ENCODE data around the gene SRR.
"Not testable (repeated sequence)": the region's sequence is repeated elsewhere in the genome, so short reads cannot be mapped to it uniquely, and the experiment has no call there.

Gene SRR

DNA sequence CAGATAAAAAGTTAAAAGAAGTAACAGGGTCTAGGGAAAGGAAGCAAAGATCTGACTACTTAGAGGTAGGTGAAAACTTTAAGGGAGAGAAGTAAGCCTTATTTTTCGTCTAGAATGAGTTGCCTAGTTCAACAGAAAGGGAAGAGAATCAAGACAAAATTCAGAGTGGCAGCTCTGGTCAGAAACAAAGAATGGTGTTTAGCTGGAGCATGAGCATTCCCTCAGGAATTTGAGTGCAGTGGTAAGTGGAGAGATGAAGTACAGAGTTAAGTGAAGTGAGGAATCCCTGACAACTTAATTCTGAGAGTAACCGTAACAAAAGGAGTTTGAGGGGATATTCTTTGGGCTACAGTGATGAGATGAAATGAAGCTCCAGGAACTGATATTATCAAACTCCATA is 11.7 kb upstream of the SRR start:
- DNase-seq: peak; percentile 11

DNA sequence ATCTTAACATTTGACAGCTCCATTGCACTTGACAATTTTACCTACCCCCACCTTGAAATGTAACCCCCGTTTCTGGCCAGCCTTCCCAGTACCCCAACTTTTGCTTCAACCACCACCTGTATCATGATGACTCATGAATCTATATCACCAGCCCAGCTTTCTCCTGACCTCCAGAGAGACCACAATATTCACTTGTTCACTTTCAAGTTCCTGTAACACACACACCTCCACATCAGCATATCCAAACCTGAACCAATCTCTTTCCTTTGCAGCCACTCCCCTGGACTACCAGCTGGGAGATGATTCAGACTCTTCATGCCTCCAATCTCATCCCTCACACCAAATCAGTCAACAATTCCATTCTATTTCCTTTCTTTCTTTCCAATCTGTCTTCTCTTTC is 8.2 kb upstream of the SRR start:
- no peak for DNase-seq

DNA sequence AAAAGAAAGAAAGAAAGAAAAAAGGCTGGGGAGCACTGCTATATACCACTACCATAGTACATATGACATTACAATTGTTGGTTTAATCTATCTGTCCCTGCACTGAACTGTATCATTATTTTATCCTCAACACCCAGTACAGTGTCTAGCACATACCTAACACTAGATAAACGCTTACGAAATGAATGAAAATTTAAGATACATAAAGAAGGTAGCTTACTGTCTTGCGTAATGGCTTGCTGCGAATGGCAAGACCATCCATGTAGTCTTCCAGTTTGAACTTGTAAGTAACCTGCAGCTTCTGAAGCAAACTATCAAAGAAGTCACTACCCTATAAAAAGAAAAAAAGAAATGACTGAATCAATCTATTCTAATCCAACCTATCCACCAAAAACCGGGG is 6.7 kb upstream of the SRR start:
- no peak for DNase-seq

DNA sequence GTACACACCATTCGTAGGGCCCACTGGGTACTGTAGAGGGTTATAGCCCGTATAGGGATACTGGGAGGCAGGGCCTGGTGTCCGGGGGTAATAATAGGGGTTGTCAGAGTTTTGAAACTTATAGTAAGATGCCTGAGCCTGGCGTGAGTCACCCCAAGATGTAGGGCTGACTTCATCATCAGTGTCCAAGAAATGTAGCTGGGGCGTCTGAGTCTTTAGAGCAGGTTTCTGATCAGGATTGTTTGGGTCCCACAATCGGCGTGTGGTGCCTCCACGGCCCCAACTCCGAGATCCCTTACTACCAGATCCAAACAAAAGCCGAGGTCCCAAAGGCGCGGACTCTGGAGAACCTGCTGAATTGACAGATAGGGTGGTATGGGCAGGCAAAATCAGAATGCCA is 4.6 kb upstream of the SRR start:
- no peak for DNase-seq

DNA sequence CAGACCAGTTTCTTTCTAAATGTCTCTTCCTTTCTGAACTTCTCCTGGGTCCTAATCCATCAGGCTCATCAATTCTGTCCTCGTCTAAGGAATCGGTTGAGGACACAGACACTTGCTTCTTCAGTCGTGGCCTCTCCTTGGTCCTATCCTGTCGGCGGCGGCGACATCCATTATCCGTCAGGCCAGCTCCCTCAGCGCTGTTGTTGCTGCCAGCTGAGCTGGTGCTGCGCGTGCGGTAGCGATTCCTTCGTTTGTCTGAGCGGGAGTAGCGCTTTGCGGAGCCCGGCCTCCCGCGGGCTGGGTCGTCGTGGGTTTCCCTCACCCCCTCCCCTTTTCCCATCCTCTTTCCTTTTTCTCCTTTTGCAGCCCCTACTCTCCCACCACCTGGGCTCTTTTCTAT is 4.0 kb upstream of the SRR start:
- no peak for DNase-seq

DNA sequence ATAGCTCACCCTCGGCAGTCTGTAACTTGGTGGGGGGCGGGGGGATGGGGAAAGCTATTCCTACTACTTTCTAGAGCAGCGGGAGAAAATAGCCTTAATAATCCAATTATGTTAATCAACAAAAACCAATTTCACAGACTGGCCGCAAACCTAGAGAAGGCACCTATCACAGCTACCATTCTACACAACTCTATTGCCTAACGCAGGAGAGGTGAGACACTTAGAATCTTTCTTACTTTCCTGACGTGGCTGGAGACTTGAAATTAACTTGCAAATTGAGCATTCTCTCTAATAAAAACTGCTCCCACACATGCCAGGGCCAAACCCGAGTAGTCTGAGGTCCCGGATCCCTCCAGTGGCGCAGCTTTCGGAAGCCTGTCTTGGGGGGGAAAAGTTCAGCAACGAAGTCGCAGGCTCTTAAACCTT is 959 bp upstream of the SRR start:
- no peak for DNase-seq

DNA sequence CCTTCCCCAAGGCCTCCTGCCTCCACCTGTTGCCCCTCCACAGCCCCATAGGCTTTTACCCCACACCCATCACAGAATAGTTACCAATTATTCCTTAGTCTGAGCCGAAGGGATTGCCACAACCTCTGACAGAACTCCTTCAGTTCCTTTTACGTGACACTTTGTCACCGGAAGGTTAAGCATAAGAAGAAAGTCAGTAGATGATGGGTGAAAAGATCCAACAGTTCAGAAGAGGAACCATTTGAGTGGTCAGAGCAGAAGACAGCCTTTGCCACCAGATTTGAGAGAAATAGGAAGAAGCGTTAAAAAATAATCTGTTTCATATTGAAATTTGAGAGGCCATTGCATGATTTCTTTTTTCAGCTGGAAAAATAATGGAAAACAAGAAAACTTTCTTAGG is 1.2 kb downstream of the SRR start:
- no peak for DNase-seq

DNA sequence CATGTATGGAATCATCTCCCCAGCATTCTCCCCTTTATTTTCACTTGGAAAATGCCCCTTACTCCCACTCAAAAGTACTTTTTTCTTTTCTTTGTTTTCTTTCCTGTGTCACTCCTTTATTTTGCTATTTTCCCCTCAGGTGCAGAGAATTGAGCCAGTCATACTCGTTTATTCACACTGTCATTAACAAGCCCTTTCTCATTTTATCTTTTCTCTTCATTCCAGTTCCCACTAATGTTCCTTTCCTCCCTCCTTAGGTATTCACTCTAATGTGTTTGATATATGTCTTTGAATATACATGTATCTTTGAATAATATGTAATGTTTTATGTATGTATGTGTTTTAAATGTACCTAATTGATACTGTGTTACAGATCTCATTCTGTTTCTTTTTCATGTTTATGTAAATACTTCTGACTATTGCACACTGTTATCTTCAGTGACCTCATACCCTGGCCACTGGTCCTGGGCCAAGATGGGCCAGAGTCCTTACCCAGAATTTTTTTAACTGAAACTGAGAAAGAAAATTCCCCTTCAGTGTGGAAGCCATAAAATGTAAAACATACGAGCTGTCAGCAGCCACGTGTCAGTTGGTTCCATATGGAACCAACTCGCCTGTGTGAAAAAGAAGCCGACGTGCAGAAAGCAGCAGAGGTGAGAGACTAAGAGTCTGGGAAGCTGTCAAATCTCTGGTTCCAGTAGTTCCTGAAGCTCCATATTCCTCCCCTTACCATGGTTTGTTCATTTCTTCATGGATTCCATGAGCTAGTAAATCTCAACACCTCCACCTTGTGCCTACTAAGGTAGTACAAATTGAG is 5.8 kb downstream of the SRR start:
- DNase-seq: peak; percentile 24

DNA sequence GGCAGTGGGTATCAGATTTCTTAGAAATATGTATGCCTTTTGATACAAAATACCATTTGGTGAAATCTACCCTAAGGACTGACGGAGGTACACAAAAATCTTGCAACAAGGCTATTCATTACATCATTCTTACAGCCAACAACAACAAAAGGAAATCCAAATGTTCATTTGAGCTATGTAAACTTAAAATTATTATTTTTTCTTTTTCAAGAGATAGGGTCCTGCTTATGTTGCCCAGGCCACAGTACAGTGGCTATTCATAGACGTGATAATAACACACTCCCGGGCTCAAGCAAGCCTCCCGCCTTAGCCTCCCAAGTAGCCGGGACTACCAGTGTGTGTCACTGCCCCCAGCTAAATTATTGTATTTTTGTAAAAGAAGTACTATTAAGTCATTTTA is 9.0 kb downstream of the SRR start:
- no peak for DNase-seq

DNA sequence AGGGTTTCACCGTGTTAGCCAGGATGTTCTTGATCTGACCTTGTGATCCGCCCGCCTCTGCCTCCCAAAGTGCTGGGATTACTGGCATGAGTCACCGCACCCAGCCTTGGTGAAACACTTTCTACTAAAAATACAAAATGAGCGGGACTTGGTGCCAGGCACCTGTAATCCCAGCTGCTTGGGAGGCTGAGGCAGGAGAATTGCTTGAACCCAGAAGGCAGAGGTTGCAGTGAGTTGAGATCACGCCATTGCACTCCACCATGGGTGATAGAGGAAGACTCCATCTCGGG is 13.1 kb downstream of the SRR start:
- DNase-seq: not testable (repeated sequence)

DNA sequence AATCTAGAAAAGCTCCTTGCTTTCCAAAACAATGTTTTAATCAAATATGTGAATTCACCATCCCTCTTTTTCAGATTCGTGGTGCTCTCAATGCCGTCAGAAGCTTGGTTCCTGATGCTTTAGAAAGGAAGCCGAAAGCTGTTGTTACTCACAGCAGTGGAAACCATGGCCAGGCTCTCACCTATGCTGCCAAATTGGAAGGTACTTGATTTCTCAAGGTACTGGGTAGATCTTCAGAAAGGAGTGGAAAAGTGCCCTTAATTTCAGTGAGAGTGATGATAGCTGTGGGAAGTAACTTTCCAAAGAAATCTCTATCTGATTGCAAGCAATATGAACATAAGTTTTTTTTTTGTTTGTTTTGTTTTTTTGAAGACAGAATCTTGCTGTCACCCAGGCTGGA is 14.0 kb downstream of the SRR start:
- DNase-seq: no peak

DNA sequence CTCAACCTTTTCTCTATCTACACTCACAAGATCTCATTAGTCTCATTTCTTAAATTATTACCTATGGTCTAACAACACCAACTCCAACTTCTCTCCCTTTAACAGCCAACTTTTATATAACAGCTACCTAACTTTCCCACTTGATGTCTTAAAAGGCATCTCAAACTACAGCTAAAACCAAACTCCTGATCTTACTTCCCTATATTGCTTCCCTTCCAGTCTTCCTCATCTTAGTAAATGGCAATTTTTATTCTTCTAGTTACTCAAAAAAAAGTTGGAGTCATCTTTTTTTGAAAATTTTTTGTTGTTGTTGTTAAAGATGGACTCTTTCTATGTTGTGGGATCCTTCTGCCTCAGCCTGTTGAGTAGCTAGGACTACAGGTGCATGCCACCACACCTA is 15.3 kb downstream of the SRR start:
- no peak for DNase-seq

DNA sequence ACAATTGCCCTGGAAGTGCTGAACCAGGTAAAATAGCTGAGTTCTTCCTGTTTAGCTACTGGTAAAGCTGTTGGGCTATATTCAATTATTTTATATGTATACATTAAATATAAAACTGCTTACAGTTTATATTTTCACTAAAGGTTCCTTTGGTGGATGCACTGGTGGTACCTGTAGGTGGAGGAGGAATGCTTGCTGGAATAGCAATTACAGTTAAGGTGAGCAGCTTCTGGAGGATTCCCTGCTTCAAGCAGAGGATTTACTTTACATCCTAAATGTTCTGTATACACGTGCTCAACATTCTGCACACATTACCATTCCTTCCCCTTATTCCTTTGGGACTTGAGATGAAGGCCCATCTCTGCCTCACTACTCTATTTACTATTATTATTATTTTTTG is 17.6 kb downstream of the SRR start:
- no peak for DNase-seq

DNA sequence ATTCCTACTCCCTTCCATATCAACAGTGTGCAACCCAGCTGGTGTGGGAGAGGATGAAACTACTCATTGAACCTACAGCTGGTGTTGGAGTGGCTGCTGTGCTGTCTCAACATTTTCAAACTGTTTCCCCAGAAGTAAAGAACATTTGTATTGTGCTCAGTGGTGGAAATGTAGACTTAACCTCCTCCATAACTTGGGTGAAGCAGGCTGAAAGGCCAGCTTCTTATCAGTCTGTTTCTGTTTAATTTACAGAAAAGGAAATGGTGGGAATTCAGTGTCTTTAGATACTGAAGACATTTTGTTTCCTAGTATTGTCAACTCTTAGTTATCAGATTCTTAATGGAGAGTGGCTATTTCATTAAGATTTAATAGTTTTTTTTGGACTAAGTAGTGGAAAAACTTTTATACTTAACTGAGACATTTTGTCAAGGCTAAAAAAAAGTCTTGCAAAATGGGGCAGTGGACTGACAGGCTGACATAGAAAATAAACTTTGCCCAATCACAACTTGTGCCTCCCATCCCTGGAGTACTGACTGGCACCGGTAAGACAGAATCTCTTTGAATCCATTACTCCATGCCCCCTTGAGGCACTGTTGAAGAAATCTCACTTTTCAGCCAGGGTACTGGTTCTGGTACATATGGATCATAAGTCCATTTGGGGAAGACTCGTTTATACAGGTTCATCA is 20.0 kb downstream of the SRR start:
- DNase-seq: no peak

DNA sequence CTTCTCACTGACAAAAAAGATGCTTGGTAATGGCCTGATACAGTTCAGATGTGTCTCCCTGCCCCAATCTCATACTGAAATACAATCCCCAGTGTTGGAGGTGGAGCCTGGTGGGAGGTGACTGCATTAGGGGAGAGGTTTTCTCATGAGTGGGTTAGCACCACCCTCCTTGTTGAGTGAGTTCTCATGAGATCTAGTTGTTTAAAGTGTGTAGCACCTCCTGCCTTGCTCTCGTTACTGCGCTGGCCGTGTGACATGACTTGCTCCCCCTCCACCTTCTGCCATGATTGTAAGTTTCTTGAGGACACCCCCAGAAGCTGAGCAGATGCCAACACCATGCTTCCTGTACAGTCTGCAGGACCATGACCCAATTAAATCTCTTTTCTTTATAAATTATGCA is 27.6 kb downstream of the SRR start:
- no peak for DNase-seq

DNA sequence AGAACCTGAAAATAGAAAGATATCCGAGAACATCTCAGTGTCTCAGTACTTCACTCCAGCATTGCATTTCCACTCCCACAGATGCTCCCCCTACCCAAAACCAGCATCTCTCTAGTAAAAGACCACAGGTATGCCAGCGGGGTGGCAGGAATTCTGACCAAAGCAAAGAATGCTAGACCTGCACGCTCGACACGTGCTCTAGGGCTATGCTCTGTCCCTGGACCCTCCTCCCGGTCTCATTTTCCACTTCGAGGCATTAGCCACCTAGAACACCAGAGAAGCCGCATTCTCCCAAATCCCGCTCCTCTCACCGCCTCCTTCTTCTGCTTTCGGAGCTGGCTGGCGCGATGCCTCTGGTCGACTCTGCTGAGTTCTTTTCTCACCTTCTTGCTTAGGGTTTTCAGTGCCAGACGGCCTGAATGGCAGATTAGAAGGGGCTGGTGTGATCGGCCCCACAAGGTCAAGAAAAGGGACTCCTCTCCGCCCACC is 32.0 kb downstream of the SRR start:
- DNase-seq: peak; percentile 37

DNA sequence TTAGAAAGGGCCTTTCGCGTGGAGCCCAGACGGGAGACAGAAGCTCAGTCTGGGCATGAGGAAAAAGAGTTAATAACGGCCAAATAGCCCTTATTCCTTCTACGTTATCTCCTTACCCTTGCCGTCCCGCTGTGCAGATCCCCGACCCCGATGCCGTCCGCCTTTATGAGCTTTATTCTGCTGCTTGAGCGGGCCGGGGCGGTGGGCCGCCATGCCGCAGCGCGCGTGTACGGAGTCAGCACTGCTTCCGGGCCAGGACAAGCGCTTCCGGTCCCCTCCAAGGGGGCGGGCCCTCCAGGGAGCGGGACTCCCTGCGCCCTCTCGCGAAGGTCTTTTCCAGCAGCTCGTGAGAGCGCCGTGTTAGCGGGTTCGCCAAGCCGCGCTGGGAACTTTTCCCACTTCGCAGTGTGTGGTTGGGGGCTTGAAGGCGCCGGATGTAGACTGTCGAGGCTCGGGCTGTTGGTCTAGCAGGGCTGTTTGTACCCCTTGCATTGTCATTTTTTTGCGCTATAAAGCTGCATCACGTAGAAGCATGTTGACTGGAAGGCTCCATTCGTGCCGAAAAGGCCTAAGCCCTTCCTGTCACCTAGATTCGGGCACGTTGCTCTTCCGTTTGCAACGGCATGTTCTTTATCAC is 32.6 kb downstream of the SRR start, which contains the start of gene TSR1:
TSS of gene TSR1 (minus strand) at position 243 of the 637 bp plus-strand sequence. CDS start at position 213, 30 bp downstream.
- DNase-seq: peak; percentile 91

DNA sequence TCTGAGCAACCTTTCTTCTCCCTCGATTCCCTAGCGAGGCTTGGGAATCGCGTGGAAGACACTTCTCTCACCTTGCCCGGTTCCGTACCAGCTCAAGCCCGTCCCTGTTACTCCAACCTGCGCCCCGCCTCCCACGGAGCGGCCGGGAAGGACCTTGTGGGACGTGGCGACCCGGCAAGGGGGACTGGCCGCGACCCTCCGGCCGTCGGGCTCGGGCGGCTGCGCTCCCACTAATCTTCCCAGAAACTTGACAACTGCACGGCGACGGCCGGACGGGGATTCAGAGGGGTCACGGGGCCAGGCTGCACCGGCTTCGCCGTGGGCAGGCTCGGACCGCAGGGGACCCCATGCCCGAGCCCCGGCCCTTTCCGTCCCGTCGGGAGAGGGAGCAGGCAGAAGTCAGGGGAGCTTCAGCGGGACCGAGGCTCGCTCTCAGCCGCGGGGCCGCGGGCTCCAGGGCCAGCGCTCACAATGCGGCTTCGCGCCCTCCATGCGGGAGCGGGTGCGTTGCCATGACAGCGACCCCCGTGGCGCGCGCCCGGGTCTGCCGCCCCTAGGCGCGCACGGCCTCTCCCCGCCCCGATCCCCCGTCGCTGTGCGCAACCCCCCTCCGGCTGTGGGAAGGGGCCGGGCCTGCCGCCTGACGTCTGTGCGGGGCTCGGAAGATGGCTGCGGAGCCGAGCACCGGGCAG is 33.2 kb downstream of the SRR start, which contains the start of gene SGSM2:
TSS of gene SGSM2 (plus strand) at position 650 of the 692 bp plus-strand sequence. CDS start 188 bp downstream, outside the sequence.
- peak; percentile 59 for DNase-seq

DNA sequence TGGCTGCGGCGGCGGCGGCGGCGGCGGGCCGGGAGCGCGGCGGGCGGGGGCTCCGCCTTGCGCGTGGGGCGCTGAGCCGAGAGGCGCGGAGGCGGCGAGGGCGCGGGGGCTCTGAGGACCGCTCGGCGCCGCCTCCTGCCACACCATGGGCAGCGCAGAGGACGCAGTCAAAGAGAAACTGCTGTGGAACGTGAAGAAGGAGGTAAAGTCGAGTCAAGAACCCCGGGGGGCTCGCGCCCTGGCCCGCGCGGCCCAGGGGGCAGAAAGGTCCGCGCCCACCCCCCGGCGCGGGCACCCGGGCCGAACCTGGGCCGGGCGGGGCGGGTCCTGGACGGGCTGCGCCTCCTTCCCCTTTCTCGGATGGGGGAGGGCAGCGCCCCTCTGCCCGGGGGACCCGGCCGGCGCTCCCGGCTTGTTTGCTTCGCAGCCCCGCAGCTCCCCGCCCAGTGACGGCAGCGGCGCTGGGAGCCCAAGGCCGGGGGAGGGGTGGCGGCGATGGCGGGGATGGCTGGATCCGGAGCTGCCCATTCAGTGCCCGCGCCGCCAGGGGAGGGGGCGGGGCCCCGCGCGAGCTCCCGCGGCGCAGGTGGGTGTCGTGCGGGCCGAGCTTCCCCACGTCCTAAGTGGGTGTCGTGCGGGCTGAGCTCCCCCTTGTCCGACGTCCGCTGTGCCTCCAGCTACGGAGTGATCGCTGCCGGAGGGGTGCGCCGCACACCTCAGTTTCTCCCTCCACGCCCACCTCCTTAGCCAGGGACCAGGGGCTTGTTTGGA is 34.0 kb downstream of the SRR start:
- peak; percentile 38 for DNase-seq

DNA sequence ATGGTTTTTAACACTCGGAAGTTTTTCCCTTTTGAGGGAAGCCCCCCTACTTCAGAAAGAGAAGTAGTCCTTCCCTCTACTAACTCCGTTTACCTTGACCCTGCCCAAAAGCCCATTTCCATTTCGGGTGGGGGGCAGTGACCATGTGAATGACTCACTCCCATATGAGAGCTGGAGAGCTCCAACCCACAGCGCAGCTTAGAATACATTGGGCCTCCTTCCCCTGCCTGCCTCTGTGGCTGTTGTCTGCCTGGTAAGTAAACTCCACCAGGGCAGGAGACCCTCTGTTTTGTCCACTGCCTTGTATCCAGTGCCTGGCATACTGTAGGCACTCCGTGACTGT is 34.5 kb downstream of the SRR start:
- DNase-seq: no peak

DNA sequence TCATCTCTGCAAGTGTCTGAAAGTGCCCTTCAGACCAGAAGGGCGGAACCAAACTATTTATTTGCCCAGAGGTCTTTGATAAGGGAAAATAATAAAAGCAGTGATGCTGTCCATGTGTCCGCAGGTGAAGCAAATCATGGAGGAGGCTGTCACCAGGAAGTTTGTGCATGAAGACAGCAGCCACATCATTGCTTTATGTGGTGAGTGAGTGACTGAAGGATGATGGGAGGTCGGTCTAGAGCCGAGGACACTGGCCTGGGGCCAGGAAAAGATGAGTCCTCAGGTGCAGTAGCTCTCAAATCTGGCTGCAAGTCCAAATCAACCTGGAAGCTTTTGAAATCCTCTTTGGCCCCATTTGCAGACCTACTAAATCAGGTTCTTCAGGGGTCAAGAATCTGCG is 39.7 kb downstream of the SRR start:
- DNase-seq: no peak

DNA sequence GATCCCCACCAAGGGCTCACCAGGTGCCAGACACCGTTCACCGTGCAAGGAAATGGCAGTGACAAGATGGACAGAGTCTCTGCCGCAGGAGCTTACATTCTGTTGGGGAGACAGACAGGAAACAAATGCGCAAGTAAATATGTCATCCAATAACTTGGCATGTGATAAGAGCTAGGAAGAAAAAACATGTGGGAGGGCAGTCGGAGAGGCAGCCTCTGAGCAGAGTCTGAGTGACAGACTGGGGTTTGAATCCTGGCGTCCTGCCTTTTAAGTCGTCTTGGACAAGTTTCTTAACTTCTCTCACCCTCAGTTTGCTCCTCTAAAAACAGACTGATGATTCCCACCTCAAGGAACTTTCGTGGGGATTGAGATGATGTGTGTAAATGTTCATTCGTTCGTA is 40.8 kb downstream of the SRR start:
- DNase-seq: no peak

DNA sequence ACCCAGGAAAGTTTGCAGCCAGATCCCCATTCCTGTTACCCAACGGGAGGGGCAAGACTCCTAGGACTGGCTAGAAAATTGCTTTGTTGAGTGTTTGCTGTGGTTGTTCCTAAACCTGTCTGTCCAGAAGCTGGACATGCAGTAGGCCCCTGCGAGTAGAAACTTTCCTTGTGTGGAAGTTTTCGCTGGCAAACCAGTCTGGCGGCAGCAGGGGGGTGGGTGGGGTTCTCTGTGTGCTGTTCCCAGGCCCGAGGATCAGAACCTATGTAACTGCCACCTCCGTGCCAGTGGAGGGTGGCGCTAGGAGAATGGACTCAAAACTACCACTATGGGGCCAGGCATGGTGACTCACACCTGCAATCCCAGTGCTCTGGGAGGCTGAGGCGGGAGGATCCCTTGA is 42.7 kb downstream of the SRR start:
- no peak for DNase-seq
